Measurements from ENCODE around the gene PTPRF.

Gene PTPRF

GRCh38 chr1:43666608-43667007 lies 135.9 kb downstream of the PTPRF start:
- no peaks in the 10 kb centered on the region for H3K9me3 ChIP-seq (ENCODE audit: control insufficient read depth in 5 of 5, low read length in 5 of 5)
- H3K4me3 ChIP-seq (ENCODE audit: low read depth in 1 of 5, low read length in 5 of 5) = no peak overlapping the region
- peaks cover 37 to 98% (median 95%) of the 10 kb centered on the region in 5 donors for H3K36me3 ChIP-seq (ENCODE audit: control insufficient read depth in 5 of 5, insufficient read depth in 5 of 5, low read length in 5 of 5)
- no peaks in the 10 kb centered on the region for H3K27me3 ChIP-seq (ENCODE audit: control insufficient read depth in 5 of 5, insufficient read depth in 4 of 5, low read length in 5 of 5)
- H3K4me1 ChIP-seq (ENCODE audit: control insufficient read depth in 5 of 5, insufficient read depth in 5 of 5, low read length in 5 of 5) = peaks cover 2 to 10% (median 7%) of the 10 kb centered on the region in 5 donors
- H3K9ac ChIP-seq (ENCODE audit: low read length in 5 of 5) = no peak overlapping the region
- H3K27ac ChIP-seq (ENCODE audit: low read depth, low read length) = no peak overlapping the region

- Histone ChIP-seq H3K9me3 (ENCODE audit: control insufficient read depth in 5 of 5, low read length in 5 of 5) (no peaks in the 10 kb centered on the region), H3K9ac (ENCODE audit: low read length in 5 of 5) (no peak overlapping the region), H3K27ac (ENCODE audit: low read depth, low read length) (no peak overlapping the region), H3K36me3 (ENCODE audit: control insufficient read depth in 5 of 5, insufficient read depth in 5 of 5, low read length in 5 of 5) (peaks cover 37 to 95% (median 93%) of the 10 kb centered on the region in 5 donors), H3K4me3 (ENCODE audit: low read depth in 1 of 5, low read length in 5 of 5) (no peak overlapping the region), H3K4me1 (ENCODE audit: control insufficient read depth in 5 of 5, insufficient read depth in 5 of 5, low read length in 5 of 5) (peaks cover 2 to 13% (median 10%) of the 10 kb centered on the region in 5 donors), H3K27me3 (ENCODE audit: control insufficient read depth in 5 of 5, insufficient read depth in 4 of 5, low read length in 5 of 5) (no peaks in the 10 kb centered on the region)
These were observed 138.3 kb downstream of the PTPRF start for GRCh38 chr1:43668956-43669355.

- H3K36me3 ChIP-seq (ENCODE audit: control insufficient read depth in 5 of 5, insufficient read depth in 5 of 5, low read length in 5 of 5) = peaks cover 32 to 93% (median 91%) of the 10 kb centered on the region in 5 donors
- H3K9me3 ChIP-seq (ENCODE audit: control insufficient read depth in 5 of 5, low read length in 5 of 5) = no peaks in the 10 kb centered on the region
- no peak overlapping the region for H3K4me3 ChIP-seq (ENCODE audit: low read depth in 1 of 5, low read length in 5 of 5)
- H3K27me3 ChIP-seq (ENCODE audit: control insufficient read depth in 5 of 5, insufficient read depth in 4 of 5, low read length in 5 of 5) = no peaks in the 10 kb centered on the region
- no peak overlapping the region for H3K9ac ChIP-seq (ENCODE audit: low read length in 5 of 5)
- no peak overlapping the region for H3K27ac ChIP-seq (ENCODE audit: low read depth, low read length)
- peaks cover 2 to 13% (median 10%) of the 10 kb centered on the region in 5 donors for H3K4me1 ChIP-seq (ENCODE audit: control insufficient read depth in 5 of 5, insufficient read depth in 5 of 5, low read length in 5 of 5)
These were observed 139.2 kb downstream of the PTPRF start for GRCh38 chr1:43669878-43670277.

- no peak overlapping the region for H3K4me3 ChIP-seq (ENCODE audit: low read depth in 1 of 5, low read length in 5 of 5)
- peaks cover 2 to 13% (median 10%) of the 10 kb centered on the region in 5 donors for H3K4me1 ChIP-seq (ENCODE audit: control insufficient read depth in 5 of 5, insufficient read depth in 5 of 5, low read length in 5 of 5)
- H3K9ac ChIP-seq (ENCODE audit: low read length in 5 of 5) = peak overlapping the region in 1 of 5 donors; percentile 4
- no peaks in the 10 kb centered on the region for H3K9me3 ChIP-seq (ENCODE audit: control insufficient read depth in 5 of 5, low read length in 5 of 5)
- H3K27ac ChIP-seq (ENCODE audit: low read depth, low read length) = peak overlapping the region; percentile 23
- H3K27me3 ChIP-seq (ENCODE audit: control insufficient read depth in 5 of 5, insufficient read depth in 4 of 5, low read length in 5 of 5) = no peaks in the 10 kb centered on the region
- H3K36me3 ChIP-seq (ENCODE audit: control insufficient read depth in 5 of 5, insufficient read depth in 5 of 5, low read length in 5 of 5) = peaks cover 22 to 94% (median 88%) of the 10 kb centered on the region in 5 donors
These were observed 140.5 kb downstream of the PTPRF start for GRCh38 chr1:43671193-43671592.

GRCh38 chr1:43671626-43672330 lies 141.1 kb downstream of the PTPRF start:
- Histone ChIP-seq H3K27me3 (ENCODE audit: control insufficient read depth in 5 of 5, insufficient read depth in 4 of 5, low read length in 5 of 5) (no peaks in the 10 kb centered on the region), H3K9me3 (ENCODE audit: control insufficient read depth in 5 of 5, low read length in 5 of 5) (no peaks in the 10 kb centered on the region), H3K9ac (ENCODE audit: low read length in 5 of 5) (no peak overlapping the region), H3K4me3 (ENCODE audit: low read depth in 1 of 5, low read length in 5 of 5) (no peak overlapping the region), H3K36me3 (ENCODE audit: control insufficient read depth in 5 of 5, insufficient read depth in 5 of 5, low read length in 5 of 5) (peaks cover 16 to 91% (median 82%) of the 10 kb centered on the region in 5 donors), H3K4me1 (ENCODE audit: control insufficient read depth in 5 of 5, insufficient read depth in 5 of 5, low read length in 5 of 5) (peaks cover 2 to 13% (median 10%) of the 10 kb centered on the region in 5 donors), H3K27ac (ENCODE audit: low read depth, low read length) (peak overlapping the region; percentile 23)

- Histone ChIP-seq H3K27ac (ENCODE audit: low read depth, low read length) (no peak overlapping the region), H3K4me1 (ENCODE audit: control insufficient read depth in 5 of 5, insufficient read depth in 5 of 5, low read length in 5 of 5) (peaks cover 2 to 13% (median 10%) of the 10 kb centered on the region in 5 donors), H3K27me3 (ENCODE audit: control insufficient read depth in 5 of 5, insufficient read depth in 4 of 5, low read length in 5 of 5) (no peaks in the 10 kb centered on the region), H3K9ac (ENCODE audit: low read length in 5 of 5) (no peak overlapping the region), H3K9me3 (ENCODE audit: control insufficient read depth in 5 of 5, low read length in 5 of 5) (no peaks in the 10 kb centered on the region), H3K36me3 (ENCODE audit: control insufficient read depth in 5 of 5, insufficient read depth in 5 of 5, low read length in 5 of 5) (peaks cover 13 to 79% (median 69%) of the 10 kb centered on the region in 5 donors), H3K4me3 (ENCODE audit: low read depth in 1 of 5, low read length in 5 of 5) (no peak overlapping the region)
These were observed 142.6 kb downstream of the PTPRF start for GRCh38 chr1:43673261-43673660.
